H9 (cell line): Measurements from ENCODE around the gene MRPS23. TPM values are rescaled to one million over a fixed set of nuclear protein-coding genes. Genes with fewer than 3 reads are reported as not detected.

Source experiments
- DNase-seq: peaks from one replicate; pipeline ENCODE4 v3.0.0-alpha.2; 2017
- H2AFZ ChIP-seq: one replicate; pipeline ENCODE4 v1.6.1; 2013; ENCODE audit warnings: mild to moderate bottlenecking, low read length, control low read depth, moderate library complexity
- H2AK5ac ChIP-seq: 2 replicates; pipeline ENCODE4 v1.6.1; 2013; ENCODE audit warnings: low read length, control low read depth, mixed read lengths; ENCODE audit not compliant: insufficient read length
- H2BK120ac ChIP-seq: one replicate; pipeline ENCODE4 v1.6.1; 2013; ENCODE audit warnings: low read depth, mild to moderate bottlenecking, low read length, control low read depth, inconsistent platforms; ENCODE audit not compliant: poor library complexity, severe bottlenecking
- H2BK12ac ChIP-seq: 2 replicates; pipeline ENCODE4 v1.6.1; 2013; ENCODE audit warnings: low read length, control low read depth, mixed read lengths, low read depth; ENCODE audit not compliant: insufficient read length
- H2BK15ac ChIP-seq: 2 replicates; pipeline ENCODE4 v1.6.1; 2013; ENCODE audit warnings: low read depth, low read length, control low read depth
- H2BK20ac ChIP-seq: one replicate; pipeline ENCODE4 v1.6.1; 2013; ENCODE audit warnings: low read depth, mild to moderate bottlenecking, low read length, control low read depth, inconsistent platforms; ENCODE audit not compliant: poor library complexity, severe bottlenecking
- H2BK5ac ChIP-seq: 2 replicates; pipeline ENCODE4 v1.6.1; 2013; ENCODE audit warnings: low read length, control low read depth, mixed read lengths; ENCODE audit not compliant: insufficient read length
- H3K14ac ChIP-seq: 2 replicates; pipeline ENCODE4 v1.6.1; 2013; ENCODE audit warnings: low read length, control low read depth; ENCODE audit not compliant: insufficient read depth
- H3K18ac ChIP-seq: 2 replicates; pipeline ENCODE4 v1.6.1; 2013; ENCODE audit warnings: low read depth, mild to moderate bottlenecking, mixed read lengths, low read length, control low read depth; ENCODE audit not compliant: insufficient read length
- H3K23ac ChIP-seq: 2 replicates; pipeline ENCODE4 v1.6.1; 2013; ENCODE audit warnings: low read length, control low read depth, mixed read lengths, low read depth; ENCODE audit not compliant: insufficient read length
- H3K23me2 ChIP-seq: 2 replicates; pipeline ENCODE4 v1.6.1; 2013; ENCODE audit warnings: low read depth, mild to moderate bottlenecking, mixed read lengths, low read length, control low read depth; ENCODE audit not compliant: insufficient read length, poor library complexity, severe bottlenecking
- H3K27ac ChIP-seq: 2 replicates; pipeline ENCODE4 v1.5.1; 2013; ENCODE audit warnings: low read length, control low read depth, mixed read lengths, low read depth; ENCODE audit not compliant: insufficient read length
- H3K27me3 ChIP-seq: 2 replicates; pipeline ENCODE4 v1.6.1; 2013; ENCODE audit warnings: low read length, control low read depth, inconsistent platforms; ENCODE audit not compliant: insufficient read depth
- H3K4ac ChIP-seq: 2 replicates; pipeline ENCODE4 v1.6.1; 2013; ENCODE audit warnings: low read depth, mild to moderate bottlenecking, control low read depth, inconsistent platforms, low read length, moderate library complexity
- H3K4me1 ChIP-seq: 2 replicates; pipeline ENCODE4 v1.6.1; 2013; ENCODE audit warnings: low read length, control low read depth, inconsistent platforms; ENCODE audit not compliant: insufficient read depth
- H3K4me2 ChIP-seq: 2 replicates; pipeline ENCODE4 v1.6.1; 2013; ENCODE audit warnings: low read length, control low read depth, mixed read lengths; ENCODE audit not compliant: insufficient read length, insufficient read depth
- H3K56ac ChIP-seq: 2 replicates; pipeline ENCODE4 v1.6.1; 2013; ENCODE audit warnings: low read depth, mild to moderate bottlenecking, mixed read lengths, low read length, control low read depth; ENCODE audit not compliant: insufficient read length
- H3K79me1 ChIP-seq: 2 replicates; pipeline ENCODE4 v1.6.1; 2013; ENCODE audit warnings: low read depth, mild to moderate bottlenecking, moderate library complexity, low read length, control low read depth, inconsistent platforms; ENCODE audit not compliant: insufficient read depth, poor library complexity, severe bottlenecking
- H3K79me2 ChIP-seq: 2 replicates; pipeline ENCODE4 v1.6.1; 2013; ENCODE audit warnings: low read length, control low read depth, inconsistent platforms; ENCODE audit not compliant: insufficient read depth
- H3K9ac ChIP-seq: 2 replicates; pipeline ENCODE4 v1.6.1; 2013; ENCODE audit warnings: low read length, control low read depth, mixed read lengths; ENCODE audit not compliant: insufficient read length; ENCODE audit errors: extremely low read depth
- H3K9me3 ChIP-seq: one replicate; pipeline ENCODE4 v1.6.1; 2013; ENCODE audit warnings: low read depth, low read length, inconsistent platforms; ENCODE audit not compliant: control insufficient read depth
- H3T11ph ChIP-seq: one replicate; pipeline ENCODE4 v1.6.1; 2013; ENCODE audit warnings: mild to moderate bottlenecking, low read length, control low read depth, inconsistent platforms
- H4K20me1 ChIP-seq: one replicate; pipeline ENCODE4 v1.6.1; 2013; ENCODE audit not compliant: control insufficient read depth, insufficient read length, insufficient read depth
- H4K5ac ChIP-seq: 2 replicates; pipeline ENCODE4 v1.6.1; 2013; ENCODE audit warnings: low read depth, mild to moderate bottlenecking, mixed read lengths, low read length, control low read depth; ENCODE audit not compliant: insufficient read length
- H4K8ac ChIP-seq: replicated peaks from 2 replicates; pipeline ENCODE4 v1.6.1; 2013; ENCODE audit warnings: low read length, control low read depth, mixed read lengths, low read depth; ENCODE audit not compliant: insufficient read length
- H4K91ac ChIP-seq: 2 replicates; pipeline ENCODE4 v1.6.1; 2013; ENCODE audit warnings: low read depth, mild to moderate bottlenecking, moderate library complexity, mixed read lengths, low read length, control low read depth; ENCODE audit not compliant: insufficient read length
- H3K27ac Mint-ChIP-seq, 3 experiments: 2 replicates in 2 of 3; 3 replicates in 1 of 3; pipeline ENCODE4 v1.8.0; 2020 to 2021; ENCODE audit warnings: mixed read lengths in 3 of 3, mild to moderate bottlenecking in 1 of 3, moderate library complexity in 1 of 3
- H3K27me3 Mint-ChIP-seq: 2 replicates; pipeline ENCODE4 v1.8.0; 2021; ENCODE audit warnings: low read depth, mild to moderate bottlenecking, moderate library complexity, mixed read lengths
- H3K36me3 Mint-ChIP-seq, 3 experiments: 2 replicates in 2 of 3; 3 replicates in 1 of 3; pipeline ENCODE4 v1.8.0; 2020 to 2021; ENCODE audit warnings: low read depth in 3 of 3, mixed read lengths in 3 of 3; ENCODE audit not compliant: insufficient read depth in 1 of 3
- H3K4me1 Mint-ChIP-seq, 2 experiments: 2 replicates each; pipeline ENCODE4 v1.8.0; 2020; ENCODE audit warnings: mixed read lengths in 2 of 2
- H3K4me3 Mint-ChIP-seq, 2 experiments: 2 replicates in 1 of 2; 3 replicates in 1 of 2; pipeline ENCODE4 v1.8.0; 2020 to 2021; ENCODE audit warnings: mild to moderate bottlenecking in 2 of 2, mixed read lengths in 2 of 2, moderate library complexity in 1 of 2
- H3K9me3 Mint-ChIP-seq, 2 experiments: 2 replicates in 1 of 2; 3 replicates in 1 of 2; pipeline ENCODE4 v1.8.0; 2020; ENCODE audit warnings: mild to moderate bottlenecking in 2 of 2, mixed read lengths in 2 of 2, moderate library complexity in 1 of 2
- WGBS: extraction: QIAGEN DNeasy Blood & Tissue Kit; methylation state at CpG from one replicate; pipeline ENCODE4 v1.1.7; 2013; ENCODE audit warnings: missing lambda C conversion rate, low lambda C conversion rate, mixed read lengths; ENCODE audit not compliant: insufficient read length; ENCODE audit errors: extremely low coverage; 5-methylcytosine and 5-hydroxymethylcytosine counted together
- total RNA-seq: library from RNA; stranded (reverse); gene quantifications from 2 replicates; pipeline ENCODE4 v1.2.1, GENCODE V29; 2021
- TF ChIP-seq, protein P1 (sequence below): fragments of 200-600 bp; sonication (generic); conservative IDR thresholded peaks from 3 replicates; pipeline ENCODE4 v1.8.0; 2021; ENCODE audit warnings: antibody characterized with exemption, mild to moderate bottlenecking

MRPS23 gene
- total RNA-seq, 1 experiment from 2014 or later = 62.0 TPM

DNA sequence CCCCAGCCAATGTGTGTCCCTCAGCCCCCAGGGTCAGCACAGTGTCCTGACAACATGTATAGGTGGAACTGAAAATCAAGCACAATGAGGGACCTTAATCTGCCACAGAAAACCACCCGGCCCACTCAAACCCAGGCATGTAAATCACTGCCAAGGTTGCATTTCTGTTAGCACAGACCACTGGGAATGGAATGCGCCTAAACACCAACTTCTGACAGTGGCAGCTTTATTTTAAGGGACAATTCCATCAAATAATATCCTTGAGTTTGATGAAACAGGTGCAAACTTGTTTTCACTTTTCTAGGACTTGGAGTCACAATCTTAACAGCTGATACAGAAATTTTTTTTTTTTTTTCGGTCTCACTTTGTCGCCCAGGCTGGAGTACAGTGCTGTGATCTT lies 37.3 kb upstream of the MRPS23 start:
- Histone ChIP-seq H4K91ac (no peak overlapping the region), H3K9me3 (no peaks in the 10 kb centered on the region), H3K4ac (no peak overlapping the region), H3K18ac (no peak overlapping the region), H3K56ac (no peak overlapping the region), H3K4me2 (no peak overlapping the region), H3T11ph (no peak overlapping the region), H3K27me3 (no peaks in the 10 kb centered on the region), H4K8ac (no peak overlapping the region), H2BK120ac (no peak overlapping the region), H3K9ac (no peak overlapping the region), H3K79me1 (no peaks in the 10 kb centered on the region), H3K4me1 (no peaks in the 10 kb centered on the region), H3K79me2 (no peaks in the 10 kb centered on the region), H4K5ac (no peak overlapping the region), H2BK12ac (no peak overlapping the region), H3K14ac (no peak overlapping the region), H2BK15ac (no peak overlapping the region), H3K27ac (no peak overlapping the region), H2BK5ac (no peak overlapping the region), H4K20me1 (no peaks in the 10 kb centered on the region), H2AK5ac (no peak overlapping the region), H3K23me2 (no peaks in the 10 kb centered on the region), H2AFZ (no peak overlapping the region), H3K23ac (no peak overlapping the region), H2BK20ac (no peak overlapping the region)
- Mint-ChIP-seq H3K4me1 (peaks cover 3 to 8% of the 10 kb centered on the region in 2 experiments; a peak in 3 of 4 replicates), H3K9me3 (peaks cover 5 to 9% of the 10 kb centered on the region in 2 experiments; a peak in 3 of 5 replicates), H3K27ac (no peak overlapping the region; a peak in 1 of 7 replicates), H3K4me3 (no peak overlapping the region), H3K36me3 (peaks cover 3 to 8% (median 5%) of the 10 kb centered on the region in 3 experiments; a peak in 5 of 7 replicates), H3K27me3 (peaks cover 3% of the 10 kb centered on the region; the same call in 1 of the 2 replicates)
- no CpG with 5 or more reads among the region's 4 CpGs for WGBS
- TF ChIP-seq, protein P1, sequence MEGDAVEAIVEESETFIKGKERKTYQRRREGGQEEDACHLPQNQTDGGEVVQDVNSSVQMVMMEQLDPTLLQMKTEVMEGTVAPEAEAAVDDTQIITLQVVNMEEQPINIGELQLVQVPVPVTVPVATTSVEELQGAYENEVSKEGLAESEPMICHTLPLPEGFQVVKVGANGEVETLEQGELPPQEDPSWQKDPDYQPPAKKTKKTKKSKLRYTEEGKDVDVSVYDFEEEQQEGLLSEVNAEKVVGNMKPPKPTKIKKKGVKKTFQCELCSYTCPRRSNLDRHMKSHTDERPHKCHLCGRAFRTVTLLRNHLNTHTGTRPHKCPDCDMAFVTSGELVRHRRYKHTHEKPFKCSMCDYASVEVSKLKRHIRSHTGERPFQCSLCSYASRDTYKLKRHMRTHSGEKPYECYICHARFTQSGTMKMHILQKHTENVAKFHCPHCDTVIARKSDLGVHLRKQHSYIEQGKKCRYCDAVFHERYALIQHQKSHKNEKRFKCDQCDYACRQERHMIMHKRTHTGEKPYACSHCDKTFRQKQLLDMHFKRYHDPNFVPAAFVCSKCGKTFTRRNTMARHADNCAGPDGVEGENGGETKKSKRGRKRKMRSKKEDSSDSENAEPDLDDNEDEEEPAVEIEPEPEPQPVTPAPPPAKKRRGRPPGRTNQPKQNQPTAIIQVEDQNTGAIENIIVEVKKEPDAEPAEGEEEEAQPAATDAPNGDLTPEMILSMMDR = no peak
- DNase-seq = no peak
